HG02588 (cell line): Measurements from ENCODE around the gene AKAP6.
"Not testable (repeated sequence)": the region's sequence is repeated elsewhere in the genome, so short reads cannot be mapped to it uniquely, and the experiment has no call there.

Source experiments
- ATAC-seq: cut with Tn5 transposase; IDR thresholded peaks from one replicate; pipeline ENCODE4 v1.9.1; 2021; ENCODE audit warnings: mild to moderate bottlenecking, moderate library complexity; ENCODE audit not compliant: unreplicated experiment

The AKAP6 gene

GRCh38 chr14:32571995-32572866 is 243.1 kb downstream of the AKAP6 start:
- ATAC-seq = peak; percentile 55

GRCh38 chr14:32572867-32573150 is 243.7 kb downstream of the AKAP6 start:
- ATAC-seq = no peak

- ATAC-seq = no peak
Measured at GRCh38 chr14:32574269-32574668, 245.2 kb downstream of the AKAP6 start.

- peak; percentile 61 for ATAC-seq
Measured at GRCh38 chr14:32576088-32576795, 247.1 kb downstream of the AKAP6 start.

GRCh38 chr14:32576977-32577376 is 247.9 kb downstream of the AKAP6 start:
- ATAC-seq = no peak

- ATAC-seq = peak; percentile 71
Measured at GRCh38 chr14:32578181-32578580, 249.1 kb downstream of the AKAP6 start.

- ATAC-seq = not testable (repeated sequence)
Measured at GRCh38 chr14:32583427-32583826, 254.3 kb downstream of the AKAP6 start.

- ATAC-seq = no peak
Measured at GRCh38 chr14:32584079-32584478, 255.0 kb downstream of the AKAP6 start.

GRCh38 chr14:32587461-32587860 is 258.4 kb downstream of the AKAP6 start:
- ATAC-seq = no peak

GRCh38 chr14:32588448-32589320 is 259.6 kb downstream of the AKAP6 start:
- no peak for ATAC-seq

GRCh38 chr14:32590157-32590556 is 261.1 kb downstream of the AKAP6 start:
- no peak for ATAC-seq

- no peak for ATAC-seq
Measured at GRCh38 chr14:32593290-32593942, 264.3 kb downstream of the AKAP6 start.

- no peak for ATAC-seq
Measured at GRCh38 chr14:32594766-32595165, 265.7 kb downstream of the AKAP6 start.

- ATAC-seq = no peak
Measured at GRCh38 chr14:32595497-32595896, 266.4 kb downstream of the AKAP6 start.

GRCh38 chr14:32596390-32596789 is 267.3 kb downstream of the AKAP6 start:
- ATAC-seq = no peak

GRCh38 chr14:32597771-32598170 is 268.7 kb downstream of the AKAP6 start:
- ATAC-seq = no peak

- ATAC-seq = no peak
Measured at GRCh38 chr14:32601069-32601468, 272.0 kb downstream of the AKAP6 start.

- ATAC-seq = no peak
Measured at GRCh38 chr14:32601906-32602305, 272.8 kb downstream of the AKAP6 start.

GRCh38 chr14:32602699-32603098 is 273.6 kb downstream of the AKAP6 start:
- no peak for ATAC-seq

GRCh38 chr14:32603992-32604565 is 275.0 kb downstream of the AKAP6 start:
- no peak for ATAC-seq

GRCh38 chr14:32606301-32606700 is 277.2 kb downstream of the AKAP6 start:
- ATAC-seq = no peak
